H9 (cell line): Measurements from ENCODE around the gene TEX2. TPM values are rescaled to one million over a fixed set of nuclear protein-coding genes. Genes with fewer than 3 reads are reported as not detected.

Source experiments
- DNase-seq: peaks from one replicate; pipeline ENCODE4 v3.0.0-alpha.2; 2017
- H2AFZ ChIP-seq: one replicate; pipeline ENCODE4 v1.6.1; 2013; ENCODE audit warnings: mild to moderate bottlenecking, low read length, control low read depth, moderate library complexity
- H2AK5ac ChIP-seq: 2 replicates; pipeline ENCODE4 v1.6.1; 2013; ENCODE audit warnings: low read length, control low read depth, mixed read lengths; ENCODE audit not compliant: insufficient read length
- H2BK120ac ChIP-seq: one replicate; pipeline ENCODE4 v1.6.1; 2013; ENCODE audit warnings: low read depth, mild to moderate bottlenecking, low read length, control low read depth, inconsistent platforms; ENCODE audit not compliant: poor library complexity, severe bottlenecking
- H2BK12ac ChIP-seq: 2 replicates; pipeline ENCODE4 v1.6.1; 2013; ENCODE audit warnings: low read length, control low read depth, mixed read lengths, low read depth; ENCODE audit not compliant: insufficient read length
- H2BK15ac ChIP-seq: 2 replicates; pipeline ENCODE4 v1.6.1; 2013; ENCODE audit warnings: low read depth, low read length, control low read depth
- H2BK20ac ChIP-seq: one replicate; pipeline ENCODE4 v1.6.1; 2013; ENCODE audit warnings: low read depth, mild to moderate bottlenecking, low read length, control low read depth, inconsistent platforms; ENCODE audit not compliant: poor library complexity, severe bottlenecking
- H2BK5ac ChIP-seq: 2 replicates; pipeline ENCODE4 v1.6.1; 2013; ENCODE audit warnings: low read length, control low read depth, mixed read lengths; ENCODE audit not compliant: insufficient read length
- H3K14ac ChIP-seq: 2 replicates; pipeline ENCODE4 v1.6.1; 2013; ENCODE audit warnings: low read length, control low read depth; ENCODE audit not compliant: insufficient read depth
- H3K18ac ChIP-seq: 2 replicates; pipeline ENCODE4 v1.6.1; 2013; ENCODE audit warnings: low read depth, mild to moderate bottlenecking, mixed read lengths, low read length, control low read depth; ENCODE audit not compliant: insufficient read length
- H3K23ac ChIP-seq: 2 replicates; pipeline ENCODE4 v1.6.1; 2013; ENCODE audit warnings: low read length, control low read depth, mixed read lengths, low read depth; ENCODE audit not compliant: insufficient read length
- H3K23me2 ChIP-seq: 2 replicates; pipeline ENCODE4 v1.6.1; 2013; ENCODE audit warnings: low read depth, mild to moderate bottlenecking, mixed read lengths, low read length, control low read depth; ENCODE audit not compliant: insufficient read length, poor library complexity, severe bottlenecking
- H3K27ac ChIP-seq: 2 replicates; pipeline ENCODE4 v1.5.1; 2013; ENCODE audit warnings: low read length, control low read depth, mixed read lengths, low read depth; ENCODE audit not compliant: insufficient read length
- H3K27me3 ChIP-seq: 2 replicates; pipeline ENCODE4 v1.6.1; 2013; ENCODE audit warnings: low read length, control low read depth, inconsistent platforms; ENCODE audit not compliant: insufficient read depth
- H3K4ac ChIP-seq: 2 replicates; pipeline ENCODE4 v1.6.1; 2013; ENCODE audit warnings: low read depth, mild to moderate bottlenecking, control low read depth, inconsistent platforms, low read length, moderate library complexity
- H3K4me1 ChIP-seq: 2 replicates; pipeline ENCODE4 v1.6.1; 2013; ENCODE audit warnings: low read length, control low read depth, inconsistent platforms; ENCODE audit not compliant: insufficient read depth
- H3K4me2 ChIP-seq: 2 replicates; pipeline ENCODE4 v1.6.1; 2013; ENCODE audit warnings: low read length, control low read depth, mixed read lengths; ENCODE audit not compliant: insufficient read length, insufficient read depth
- H3K56ac ChIP-seq: 2 replicates; pipeline ENCODE4 v1.6.1; 2013; ENCODE audit warnings: low read depth, mild to moderate bottlenecking, mixed read lengths, low read length, control low read depth; ENCODE audit not compliant: insufficient read length
- H3K79me1 ChIP-seq: 2 replicates; pipeline ENCODE4 v1.6.1; 2013; ENCODE audit warnings: low read depth, mild to moderate bottlenecking, moderate library complexity, low read length, control low read depth, inconsistent platforms; ENCODE audit not compliant: insufficient read depth, poor library complexity, severe bottlenecking
- H3K79me2 ChIP-seq: 2 replicates; pipeline ENCODE4 v1.6.1; 2013; ENCODE audit warnings: low read length, control low read depth, inconsistent platforms; ENCODE audit not compliant: insufficient read depth
- H3K9ac ChIP-seq: 2 replicates; pipeline ENCODE4 v1.6.1; 2013; ENCODE audit warnings: low read length, control low read depth, mixed read lengths; ENCODE audit not compliant: insufficient read length; ENCODE audit errors: extremely low read depth
- H3K9me3 ChIP-seq: one replicate; pipeline ENCODE4 v1.6.1; 2013; ENCODE audit warnings: low read depth, low read length, inconsistent platforms; ENCODE audit not compliant: control insufficient read depth
- H3T11ph ChIP-seq: one replicate; pipeline ENCODE4 v1.6.1; 2013; ENCODE audit warnings: mild to moderate bottlenecking, low read length, control low read depth, inconsistent platforms
- H4K20me1 ChIP-seq: one replicate; pipeline ENCODE4 v1.6.1; 2013; ENCODE audit not compliant: control insufficient read depth, insufficient read length, insufficient read depth
- H4K5ac ChIP-seq: 2 replicates; pipeline ENCODE4 v1.6.1; 2013; ENCODE audit warnings: low read depth, mild to moderate bottlenecking, mixed read lengths, low read length, control low read depth; ENCODE audit not compliant: insufficient read length
- H4K8ac ChIP-seq: replicated peaks from 2 replicates; pipeline ENCODE4 v1.6.1; 2013; ENCODE audit warnings: low read length, control low read depth, mixed read lengths, low read depth; ENCODE audit not compliant: insufficient read length
- H4K91ac ChIP-seq: 2 replicates; pipeline ENCODE4 v1.6.1; 2013; ENCODE audit warnings: low read depth, mild to moderate bottlenecking, moderate library complexity, mixed read lengths, low read length, control low read depth; ENCODE audit not compliant: insufficient read length
- H3K27ac Mint-ChIP-seq, 3 experiments: 2 replicates in 2 of 3; 3 replicates in 1 of 3; pipeline ENCODE4 v1.8.0; 2020 to 2021; ENCODE audit warnings: mixed read lengths in 3 of 3, mild to moderate bottlenecking in 1 of 3, moderate library complexity in 1 of 3
- H3K27me3 Mint-ChIP-seq: 2 replicates; pipeline ENCODE4 v1.8.0; 2021; ENCODE audit warnings: low read depth, mild to moderate bottlenecking, moderate library complexity, mixed read lengths
- H3K36me3 Mint-ChIP-seq, 3 experiments: 2 replicates in 2 of 3; 3 replicates in 1 of 3; pipeline ENCODE4 v1.8.0; 2020 to 2021; ENCODE audit warnings: low read depth in 3 of 3, mixed read lengths in 3 of 3; ENCODE audit not compliant: insufficient read depth in 1 of 3
- H3K4me1 Mint-ChIP-seq, 2 experiments: 2 replicates each; pipeline ENCODE4 v1.8.0; 2020; ENCODE audit warnings: mixed read lengths in 2 of 2
- H3K4me3 Mint-ChIP-seq, 2 experiments: 2 replicates in 1 of 2; 3 replicates in 1 of 2; pipeline ENCODE4 v1.8.0; 2020 to 2021; ENCODE audit warnings: mild to moderate bottlenecking in 2 of 2, mixed read lengths in 2 of 2, moderate library complexity in 1 of 2
- H3K9me3 Mint-ChIP-seq, 2 experiments: 2 replicates in 1 of 2; 3 replicates in 1 of 2; pipeline ENCODE4 v1.8.0; 2020; ENCODE audit warnings: mild to moderate bottlenecking in 2 of 2, mixed read lengths in 2 of 2, moderate library complexity in 1 of 2
- CTCF ChIP-seq: fragments of 200-600 bp; sonication (generic); conservative IDR thresholded peaks from 3 replicates; pipeline ENCODE4 v1.8.0; 2021; ENCODE audit warnings: antibody characterized with exemption, mild to moderate bottlenecking
- WGBS: extraction: QIAGEN DNeasy Blood & Tissue Kit; methylation state at CpG from one replicate; pipeline ENCODE4 v1.1.7; 2013; ENCODE audit warnings: missing lambda C conversion rate, low lambda C conversion rate, mixed read lengths; ENCODE audit not compliant: insufficient read length; ENCODE audit errors: extremely low coverage; 5-methylcytosine and 5-hydroxymethylcytosine counted together
- total RNA-seq: library from RNA; stranded (reverse); gene quantifications from 2 replicates; pipeline ENCODE4 v1.2.1, GENCODE V29; 2021

TEX2 gene
- total RNA-seq, 1 experiment from 2014 or later: 12.2 TPM

GRCh38 chr17:64261417-64262145 is 1.5 kb downstream of the TEX2 start:
- Histone ChIP-seq H3K4me2 (peak overlapping the region; percentile 54), H2BK15ac (no peak overlapping the region), H2AK5ac (no peak overlapping the region), H3K23me2 (peaks cover 7% of the 10 kb centered on the region), H3K23ac (no peak overlapping the region), H3T11ph (no peak overlapping the region), H3K9ac (no peak overlapping the region), H3K4ac (no peak overlapping the region), H3K18ac (no peak overlapping the region), H2BK5ac (no peak overlapping the region), H3K27me3 (no peaks in the 10 kb centered on the region; the same call in 1 of the 2 replicates), H3K56ac (no peak overlapping the region), H3K14ac (no peak overlapping the region), H3K9me3 (no peaks in the 10 kb centered on the region), H4K20me1 (no peaks in the 10 kb centered on the region), H4K8ac (no peak overlapping the region), H3K4me1 (no peaks in the 10 kb centered on the region), H4K91ac (no peak overlapping the region), H4K5ac (no peak overlapping the region), H2BK20ac (no peak overlapping the region), H3K79me2 (peaks cover 4% of the 10 kb centered on the region), H2AFZ (no peak overlapping the region), H3K27ac (no peak overlapping the region), H2BK120ac (no peak overlapping the region), H2BK12ac (no peak overlapping the region), H3K79me1 (no peaks in the 10 kb centered on the region)
- peak overlapping the region; percentile 83 to 92 for H3K4me3 Mint-ChIP-seq
- TF ChIP-seq CTCF: no peak
- H3K27me3 Mint-ChIP-seq: peaks cover 36% of the 10 kb centered on the region
- H3K9me3 Mint-ChIP-seq: no peaks in the 10 kb centered on the region
- no peak overlapping the region for H3K27ac Mint-ChIP-seq
- no CpG with 5 or more reads among the region's 6 CpGs for WGBS
- no peaks in the 10 kb centered on the region; a peak in 1 of 7 replicates for H3K36me3 Mint-ChIP-seq
- peaks cover 22 to 26% of the 10 kb centered on the region in 2 experiments for H3K4me1 Mint-ChIP-seq
- no peak for DNase-seq
